Measurements from ENCODE around the gene ZCCHC3. TPM values are rescaled to one million over a fixed set of nuclear protein-coding genes. Genes with fewer than 3 reads are reported as not detected.
A peak's percentile ranks its signal among the peaks of the same experiment; 100 is the strongest.

The ZCCHC3 gene
- total RNA-seq, 1 donor from 2014 or later = 23.3 TPM

DNA sequence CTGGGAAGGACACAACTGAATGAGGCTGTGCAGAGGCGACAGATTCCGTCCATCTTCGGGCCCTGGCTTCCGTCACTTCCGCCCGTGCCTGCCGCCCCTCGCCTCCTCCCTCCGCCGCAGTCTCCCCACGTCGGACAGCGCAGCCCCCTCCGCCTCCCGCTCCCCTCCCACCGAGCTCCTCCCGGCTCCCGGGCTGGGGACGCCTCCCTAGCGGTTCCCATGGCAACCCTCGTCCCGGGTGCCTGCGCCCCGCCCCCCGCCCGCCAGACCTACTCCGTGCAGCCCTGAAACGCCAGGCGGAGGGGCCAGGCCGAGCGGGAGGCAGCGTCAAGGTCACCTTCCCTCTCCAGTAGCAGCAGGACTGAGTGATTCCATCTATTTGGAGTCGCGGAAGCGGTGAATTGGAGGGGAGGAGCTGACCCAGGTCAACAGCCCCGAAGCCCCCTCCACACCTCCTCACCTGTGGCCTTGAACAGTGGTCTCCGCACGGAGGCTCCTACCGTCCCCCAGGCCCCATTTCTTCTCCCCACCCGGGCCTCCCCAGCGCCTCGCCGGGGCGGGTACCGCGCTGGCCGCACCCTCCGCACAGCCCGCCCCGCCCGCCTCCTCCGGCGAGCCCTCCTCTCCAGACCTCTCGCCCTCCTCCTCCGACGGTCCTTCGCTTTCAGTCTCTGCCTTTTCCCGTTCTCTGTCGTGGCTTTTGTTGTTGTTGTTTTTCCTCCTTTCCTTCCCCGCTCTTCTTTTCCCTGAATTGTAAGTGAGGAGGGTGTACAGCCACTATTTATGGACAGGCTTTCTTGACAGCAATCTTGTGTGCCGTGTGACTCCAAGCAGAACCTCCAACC lies 50.5 kb downstream of the ZCCHC3 start:
- Histone ChIP-seq H3K4me3 (ENCODE audit: low read depth, low read length) (peak overlapping the region; percentile 76), H3K27me3 (ENCODE audit: control insufficient read depth, insufficient read depth, low read length) (no peaks in the 10 kb centered on the region), H3K36me3 (ENCODE audit: control insufficient read depth, insufficient read depth, low read length) (no peaks in the 10 kb centered on the region)
- TF ChIP-seq, protein P1, sequence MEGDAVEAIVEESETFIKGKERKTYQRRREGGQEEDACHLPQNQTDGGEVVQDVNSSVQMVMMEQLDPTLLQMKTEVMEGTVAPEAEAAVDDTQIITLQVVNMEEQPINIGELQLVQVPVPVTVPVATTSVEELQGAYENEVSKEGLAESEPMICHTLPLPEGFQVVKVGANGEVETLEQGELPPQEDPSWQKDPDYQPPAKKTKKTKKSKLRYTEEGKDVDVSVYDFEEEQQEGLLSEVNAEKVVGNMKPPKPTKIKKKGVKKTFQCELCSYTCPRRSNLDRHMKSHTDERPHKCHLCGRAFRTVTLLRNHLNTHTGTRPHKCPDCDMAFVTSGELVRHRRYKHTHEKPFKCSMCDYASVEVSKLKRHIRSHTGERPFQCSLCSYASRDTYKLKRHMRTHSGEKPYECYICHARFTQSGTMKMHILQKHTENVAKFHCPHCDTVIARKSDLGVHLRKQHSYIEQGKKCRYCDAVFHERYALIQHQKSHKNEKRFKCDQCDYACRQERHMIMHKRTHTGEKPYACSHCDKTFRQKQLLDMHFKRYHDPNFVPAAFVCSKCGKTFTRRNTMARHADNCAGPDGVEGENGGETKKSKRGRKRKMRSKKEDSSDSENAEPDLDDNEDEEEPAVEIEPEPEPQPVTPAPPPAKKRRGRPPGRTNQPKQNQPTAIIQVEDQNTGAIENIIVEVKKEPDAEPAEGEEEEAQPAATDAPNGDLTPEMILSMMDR (IDR thresholded peaks at IDR 0.05; ENCODE audit: insufficient read depth, low read length, poor library complexity, severe bottlenecking) = no peak
- DNase-seq (ENCODE audit: low read depth) = no peak

DNA sequence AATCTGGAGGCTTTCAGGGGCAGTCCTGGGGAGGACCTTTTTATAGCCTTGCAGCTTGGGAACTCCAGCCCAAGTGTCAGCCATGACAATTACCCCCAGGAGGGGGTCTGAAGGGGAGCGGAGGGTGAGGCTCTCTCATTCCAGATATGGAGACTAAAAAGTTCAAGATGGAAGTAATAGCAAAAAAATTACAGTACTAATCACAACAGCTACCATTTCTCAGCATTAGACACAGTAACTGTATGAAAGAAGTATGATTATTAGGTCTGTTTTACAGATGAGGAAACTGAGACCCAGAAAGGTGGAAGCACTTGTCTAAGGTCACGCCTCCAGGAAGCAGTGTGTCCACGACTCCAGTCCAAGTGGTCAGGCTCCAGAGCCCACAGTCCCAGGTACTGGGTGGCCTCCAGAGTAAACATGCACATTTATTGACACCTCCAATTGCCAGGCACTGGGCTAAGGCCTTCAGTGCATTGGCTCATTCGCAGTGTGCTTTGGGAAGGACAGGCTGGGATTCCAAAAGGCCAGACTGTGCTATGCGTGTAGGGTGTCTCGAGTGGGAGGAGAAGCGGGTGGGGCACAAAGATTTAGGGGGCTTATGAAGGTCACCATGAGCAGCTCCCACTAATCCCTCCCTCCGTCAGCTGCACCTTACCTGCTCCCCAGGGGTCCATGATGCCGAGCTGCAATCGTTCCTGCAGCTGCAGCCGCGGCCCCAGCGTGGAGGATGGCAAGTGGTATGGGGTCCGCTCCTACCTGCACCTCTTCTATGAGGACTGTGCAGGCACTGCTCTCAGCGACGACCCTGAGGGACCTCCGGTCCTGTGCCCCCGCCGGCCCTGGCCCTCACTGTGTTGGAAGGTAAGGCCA lies 51.8 kb downstream of the ZCCHC3 start:
- Histone ChIP-seq H3K27me3 (ENCODE audit: control insufficient read depth, insufficient read depth, low read length) (no peaks in the 10 kb centered on the region), H3K36me3 (ENCODE audit: control insufficient read depth, insufficient read depth, low read length) (no peaks in the 10 kb centered on the region), H3K4me3 (ENCODE audit: low read depth, low read length) (no peak overlapping the region)
- TF ChIP-seq, protein P1 (IDR thresholded peaks at IDR 0.05; ENCODE audit: insufficient read depth, low read length, poor library complexity, severe bottlenecking) = no peak
- no peak for DNase-seq (ENCODE audit: low read depth)

Other genes starting within 250 kb of the ZCCHC3 start
- not detected in 2 replicates for gene DEFB125, start 209.9 kb upstream of the ZCCHC3 start, total RNA-seq
- not detected in 2 replicates for gene DEFB126, start 155.0 kb upstream of the ZCCHC3 start, total RNA-seq
- gene DEFB127, start 140.1 kb upstream of the ZCCHC3 start, total RNA-seq = not detected in 2 replicates
- not detected in 2 replicates for gene DEFB128, start 107.9 kb upstream of the ZCCHC3 start, total RNA-seq
- not detected in 2 replicates for gene DEFB129, start 70.3 kb upstream of the ZCCHC3 start, total RNA-seq
- not detected in 2 replicates for gene DEFB132, start 39.8 kb upstream of the ZCCHC3 start, total RNA-seq
- gene C20orf96, start 6.8 kb upstream of the ZCCHC3 start, total RNA-seq = 8.0 and 8.1 TPM in 2 replicates
- gene SOX12, start 28.0 kb downstream of the ZCCHC3 start, total RNA-seq = 10.2 and 13.1 TPM in 2 replicates
- gene NRSN2, start 49.5 kb downstream of the ZCCHC3 start, total RNA-seq = 36.9 and 37.5 TPM in 2 replicates
- 409 and 519 TPM in 2 replicates for gene TRIB3, start 83.2 kb downstream of the ZCCHC3 start, total RNA-seq
- gene RBCK1, start 110.7 kb downstream of the ZCCHC3 start, total RNA-seq = 292 and 371 TPM in 2 replicates
- 38.5 and 40.7 TPM in 2 replicates for gene TBC1D20, start 165.0 kb downstream of the ZCCHC3 start, total RNA-seq
- 199 and 228 TPM in 2 replicates for gene CSNK2A1, start 246.2 kb downstream of the ZCCHC3 start, total RNA-seq